Osteoblast (primary cell): ENCODE measurements around the gene POLR3K. TPM values are rescaled to one million over a fixed set of nuclear protein-coding genes. Genes with fewer than 3 reads are reported as not detected.
A peak's percentile ranks its signal among the peaks of the same experiment; 100 is the strongest.

Source experiments
- DNase-seq: peaks from one replicate; pipeline ENCODE4 v3.0.0; 2011; ENCODE audit warnings: low spot score, mixed read lengths; ENCODE audit not compliant: insufficient read length; ENCODE audit errors: missing footprints
- H2AFZ ChIP-seq: 2 replicates; pipeline ENCODE4 v1.6.0; 2011; ENCODE audit warnings: mild to moderate bottlenecking, low read length
- H3K27ac ChIP-seq: 2 replicates; pipeline ENCODE4 v1.5.1; 2011; ENCODE audit warnings: mild to moderate bottlenecking, low read depth, low read length, moderate library complexity
- H3K27me3 ChIP-seq: 2 replicates; pipeline ENCODE4 v1.6.0; 2012; ENCODE audit warnings: mild to moderate bottlenecking, control low read depth, inconsistent platforms, low read length, moderate library complexity; ENCODE audit not compliant: insufficient read depth
- H3K36me3 ChIP-seq: 2 replicates; pipeline ENCODE4 v1.5.1; 2011; ENCODE audit warnings: mild to moderate bottlenecking, low read length, control low read depth, moderate library complexity; ENCODE audit not compliant: insufficient read depth
- H3K4me1 ChIP-seq: 2 replicates; pipeline ENCODE4 v1.5.1; 2011; ENCODE audit warnings: mild to moderate bottlenecking, low read length, control low read depth, moderate library complexity; ENCODE audit not compliant: insufficient read depth
- H3K4me2 ChIP-seq: 2 replicates; pipeline ENCODE4 v1.6.0; 2011; ENCODE audit warnings: mild to moderate bottlenecking, low read length; ENCODE audit not compliant: insufficient read depth
- H3K4me3 ChIP-seq: fragments of 200-600 bp; sonication (generic); 3 replicates; pipeline ENCODE4 v1.5.1; 2012; ENCODE audit warnings: mild to moderate bottlenecking, low read length, inconsistent platforms; ENCODE audit not compliant: insufficient read depth
- H3K79me2 ChIP-seq: 2 replicates; pipeline ENCODE4 v1.6.0; 2012; ENCODE audit warnings: mild to moderate bottlenecking, low read length, control low read depth, inconsistent platforms; ENCODE audit not compliant: insufficient read depth
- H3K9me3 ChIP-seq: 2 replicates; pipeline ENCODE4 v1.5.1; 2011; ENCODE audit warnings: low read depth, low read length, control low read depth
- H4K20me1 ChIP-seq: 2 replicates; pipeline ENCODE4 v1.6.0; 2012; ENCODE audit warnings: mild to moderate bottlenecking, low read length, control low read depth; ENCODE audit not compliant: insufficient read depth
- CTCF ChIP-seq: IDR thresholded peaks from 2 replicates; pipeline ENCODE4 v1.5.1; 2011; ENCODE audit warnings: mild to moderate bottlenecking, low read depth, low read length, moderate library complexity; ENCODE audit errors: extremely low read depth
- total RNA-seq: library from RNA; depleted of rRNA; stranded (reverse); fragments of >200 nt; gene quantifications from 2 replicates; pipeline ENCODE4 v1.2.3, GENCODE V29; 2012

Gene POLR3K
- total RNA-seq, 1 donor: 1.4 TPM

- Histone ChIP-seq H3K4me1 (peaks cover 13% of the 10 kb centered on the region), H3K79me2 (no peaks in the 10 kb centered on the region), H3K4me3 (no peak overlapping the region), H4K20me1 (peaks cover 42% of the 10 kb centered on the region), H3K27ac (no peak overlapping the region), H3K36me3 (peaks cover 21% of the 10 kb centered on the region), H3K9me3 (no peaks in the 10 kb centered on the region), H3K4me2 (no peak overlapping the region), H3K27me3 (no peaks in the 10 kb centered on the region), H2AFZ (no peak overlapping the region)
- DNase-seq: peak; percentile 89
- no peak for TF ChIP-seq CTCF
These were observed 44.4 kb upstream of the POLR3K start for GRCh38 chr16:97822-98221.

- Histone ChIP-seq H3K36me3 (peaks cover 28% of the 10 kb centered on the region), H3K4me1 (peaks cover 5% of the 10 kb centered on the region), H3K4me2 (no peak overlapping the region), H3K9me3 (no peaks in the 10 kb centered on the region), H4K20me1 (peaks cover 35% of the 10 kb centered on the region), H3K4me3 (no peak overlapping the region), H2AFZ (no peak overlapping the region), H3K27me3 (no peaks in the 10 kb centered on the region), H3K79me2 (no peaks in the 10 kb centered on the region), H3K27ac (no peak overlapping the region)
- peak; percentile 99 for DNase-seq
- TF ChIP-seq CTCF: peak; percentile 99
These were observed 43.5 kb upstream of the POLR3K start for GRCh38 chr16:96935-97381.

- Histone ChIP-seq H3K4me3 (no peak overlapping the region), H3K27ac (no peak overlapping the region), H2AFZ (no peak overlapping the region), H3K4me1 (no peaks in the 10 kb centered on the region), H3K4me2 (no peak overlapping the region), H3K9me3 (no peaks in the 10 kb centered on the region), H3K27me3 (no peaks in the 10 kb centered on the region), H4K20me1 (peaks cover 31% of the 10 kb centered on the region), H3K79me2 (no peaks in the 10 kb centered on the region), H3K36me3 (peaks cover 26% of the 10 kb centered on the region)
- no peak for DNase-seq
- TF ChIP-seq CTCF: no peak
These were observed 41.5 kb upstream of the POLR3K start for GRCh38 chr16:94918-95265.

- Histone ChIP-seq H4K20me1 (peaks cover 23% of the 10 kb centered on the region), H3K4me2 (no peak overlapping the region), H3K9me3 (no peaks in the 10 kb centered on the region), H3K27ac (no peak overlapping the region), H3K27me3 (no peaks in the 10 kb centered on the region), H3K4me1 (no peaks in the 10 kb centered on the region), H3K4me3 (no peak overlapping the region), H3K36me3 (peaks cover 38% of the 10 kb centered on the region), H2AFZ (no peak overlapping the region), H3K79me2 (peaks cover 4% of the 10 kb centered on the region)
- peak; percentile 36 for DNase-seq
- no peak for TF ChIP-seq CTCF
These were observed 39.3 kb upstream of the POLR3K start for GRCh38 chr16:92431-93339.
